ENCODE measurements around the gene PKD2.
"Not testable (repeated sequence)": the region's sequence is repeated elsewhere in the genome, so short reads cannot be mapped to it uniquely, and the experiment has no call there.

Gene PKD2

DNA sequence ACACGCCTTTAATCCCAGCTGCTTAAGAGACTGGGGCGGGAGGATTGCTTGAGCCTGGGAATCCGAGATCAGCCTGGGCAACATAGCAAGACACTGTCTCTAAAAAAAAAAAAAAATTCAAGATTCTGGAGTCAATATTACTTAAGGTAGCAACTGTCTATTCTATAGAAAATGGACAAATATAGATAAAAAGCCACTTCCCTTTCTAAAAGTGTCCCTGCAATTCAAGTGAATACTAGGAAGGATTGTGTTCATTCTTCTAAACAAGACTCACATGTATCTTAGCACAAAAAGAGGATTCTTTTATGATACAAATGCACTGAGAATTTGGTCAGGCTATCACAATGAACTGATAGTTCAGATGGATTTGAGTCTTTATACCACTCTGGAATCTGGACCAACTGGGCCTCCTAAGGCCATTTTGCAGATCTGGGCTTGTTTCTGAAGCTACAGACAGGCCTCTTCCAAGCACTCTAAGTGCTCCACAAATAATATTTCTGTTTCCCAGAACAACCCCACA, 7.0 kb downstream of the PKD2 start:
- no peak overlapping the region for H3K4me3 ChIP-seq (ENCODE audit: low read depth, low read length)
- TF ChIP-seq, protein P1, sequence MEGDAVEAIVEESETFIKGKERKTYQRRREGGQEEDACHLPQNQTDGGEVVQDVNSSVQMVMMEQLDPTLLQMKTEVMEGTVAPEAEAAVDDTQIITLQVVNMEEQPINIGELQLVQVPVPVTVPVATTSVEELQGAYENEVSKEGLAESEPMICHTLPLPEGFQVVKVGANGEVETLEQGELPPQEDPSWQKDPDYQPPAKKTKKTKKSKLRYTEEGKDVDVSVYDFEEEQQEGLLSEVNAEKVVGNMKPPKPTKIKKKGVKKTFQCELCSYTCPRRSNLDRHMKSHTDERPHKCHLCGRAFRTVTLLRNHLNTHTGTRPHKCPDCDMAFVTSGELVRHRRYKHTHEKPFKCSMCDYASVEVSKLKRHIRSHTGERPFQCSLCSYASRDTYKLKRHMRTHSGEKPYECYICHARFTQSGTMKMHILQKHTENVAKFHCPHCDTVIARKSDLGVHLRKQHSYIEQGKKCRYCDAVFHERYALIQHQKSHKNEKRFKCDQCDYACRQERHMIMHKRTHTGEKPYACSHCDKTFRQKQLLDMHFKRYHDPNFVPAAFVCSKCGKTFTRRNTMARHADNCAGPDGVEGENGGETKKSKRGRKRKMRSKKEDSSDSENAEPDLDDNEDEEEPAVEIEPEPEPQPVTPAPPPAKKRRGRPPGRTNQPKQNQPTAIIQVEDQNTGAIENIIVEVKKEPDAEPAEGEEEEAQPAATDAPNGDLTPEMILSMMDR (IDR thresholded peaks at IDR 0.05; ENCODE audit: low read depth, low read length) = no peak

GRCh38 chr4:88015659-88016295, 8.3 kb downstream of the PKD2 start:
- TF ChIP-seq, protein P1 (IDR thresholded peaks at IDR 0.05; ENCODE audit: low read depth, low read length) = no peak
- no peak overlapping the region for H3K4me3 ChIP-seq (ENCODE audit: low read depth, low read length)

GRCh38 chr4:88017516-88018297, 10.3 kb downstream of the PKD2 start:
- TF ChIP-seq, protein P1 (IDR thresholded peaks at IDR 0.05; ENCODE audit: low read depth, low read length) = no peak
- peak overlapping the region; percentile 30; the same call in 1 of the 2 replicates for H3K4me3 ChIP-seq (ENCODE audit: low read depth, low read length)

DNA sequence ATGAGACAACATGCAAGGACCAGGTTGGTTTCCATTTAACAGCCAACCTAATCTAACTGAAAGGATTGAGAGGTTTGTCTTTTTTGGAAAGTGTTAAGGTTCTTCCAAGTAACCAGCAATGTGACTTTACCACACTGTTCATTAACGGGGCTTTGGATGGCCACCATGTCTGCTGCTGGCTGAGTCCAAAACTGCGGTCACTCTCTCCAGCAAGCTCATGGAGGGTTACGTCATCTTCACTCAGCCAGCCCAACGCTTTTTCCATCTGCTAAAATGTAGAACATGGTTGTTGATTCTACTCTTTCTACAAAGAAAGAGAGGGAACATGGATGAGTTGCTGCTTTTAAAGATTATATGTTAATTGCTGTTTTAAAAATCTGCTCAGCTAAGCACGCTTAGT, 11.0 kb downstream of the PKD2 start:
- H3K4me3 ChIP-seq (ENCODE audit: low read depth, low read length) = peak overlapping the region; percentile 30
- TF ChIP-seq, protein P1 (IDR thresholded peaks at IDR 0.05; ENCODE audit: low read depth, low read length) = no peak

DNA sequence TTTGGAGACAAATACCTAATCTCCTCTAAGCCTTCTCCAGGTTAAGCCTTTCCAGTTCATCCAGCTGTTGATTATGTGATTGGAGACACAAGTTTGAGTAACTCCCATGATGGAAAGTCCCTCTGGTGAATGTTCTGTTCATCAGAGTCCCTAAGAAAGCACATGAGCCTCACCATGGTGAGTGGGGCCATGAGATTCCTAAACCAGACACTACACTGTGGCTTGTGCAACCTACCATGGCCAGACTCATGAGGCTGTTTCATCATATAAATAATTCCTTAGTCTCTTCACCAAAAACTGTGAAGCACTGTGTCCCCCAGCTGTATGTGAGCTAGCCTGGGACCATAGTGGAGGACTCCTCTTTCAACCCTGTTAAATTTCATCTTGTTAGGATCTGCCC, 14.4 kb downstream of the PKD2 start:
- no peak overlapping the region for H3K4me3 ChIP-seq (ENCODE audit: low read depth, low read length)
- TF ChIP-seq, protein P1 (IDR thresholded peaks at IDR 0.05; ENCODE audit: low read depth, low read length) = no peak

- TF ChIP-seq, protein P1 (IDR thresholded peaks at IDR 0.05; ENCODE audit: low read depth, low read length) = no peak
- H3K4me3 ChIP-seq (ENCODE audit: low read depth, low read length) = no peak overlapping the region
Measured at GRCh38 chr4:88022289-88022688, 14.9 kb downstream of the PKD2 start.

DNA sequence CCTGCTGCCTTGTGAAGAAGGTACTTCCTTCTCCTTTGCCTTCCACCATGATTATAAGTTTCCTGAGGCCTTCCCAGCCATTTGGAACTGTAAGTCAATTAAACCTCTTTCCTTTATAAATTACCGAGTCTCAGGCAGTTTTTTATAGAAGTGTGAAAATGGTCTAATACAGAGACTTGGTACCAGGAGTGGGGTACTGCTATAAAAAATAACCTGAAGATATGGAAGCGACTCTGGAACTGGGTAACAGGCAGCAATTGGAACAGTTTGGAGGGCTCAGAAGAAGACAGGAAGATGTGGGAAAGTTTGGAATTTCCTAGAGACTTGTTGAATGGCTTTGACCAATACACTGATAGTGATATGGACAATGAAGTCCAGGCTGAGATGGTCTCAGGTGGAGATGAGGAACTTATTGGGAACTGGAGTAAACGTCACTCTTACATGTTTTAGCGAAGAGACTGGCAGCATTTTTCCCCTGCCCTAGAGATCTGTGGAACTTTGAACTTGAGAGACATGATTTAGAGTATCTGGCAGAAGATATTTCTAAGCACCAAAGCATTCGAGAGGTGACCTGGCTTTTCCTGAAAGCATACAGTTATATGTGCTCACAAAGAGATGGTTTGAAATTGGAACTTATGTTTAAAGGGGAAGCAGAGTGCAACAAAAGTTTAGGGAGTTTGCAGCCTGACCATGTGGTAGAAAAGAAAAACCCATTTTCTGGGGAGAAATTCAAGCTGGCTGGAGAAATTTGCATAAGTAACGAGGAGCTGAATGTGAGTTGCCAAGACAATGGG, 18.6 kb downstream of the PKD2 start:
- not testable (repeated sequence) for H3K4me3 ChIP-seq (ENCODE audit: low read depth, low read length)
